ENCODE results near the gene SLC6A12.
A peak's percentile ranks its signal among the peaks of the same experiment; 100 is the strongest.

DNA sequence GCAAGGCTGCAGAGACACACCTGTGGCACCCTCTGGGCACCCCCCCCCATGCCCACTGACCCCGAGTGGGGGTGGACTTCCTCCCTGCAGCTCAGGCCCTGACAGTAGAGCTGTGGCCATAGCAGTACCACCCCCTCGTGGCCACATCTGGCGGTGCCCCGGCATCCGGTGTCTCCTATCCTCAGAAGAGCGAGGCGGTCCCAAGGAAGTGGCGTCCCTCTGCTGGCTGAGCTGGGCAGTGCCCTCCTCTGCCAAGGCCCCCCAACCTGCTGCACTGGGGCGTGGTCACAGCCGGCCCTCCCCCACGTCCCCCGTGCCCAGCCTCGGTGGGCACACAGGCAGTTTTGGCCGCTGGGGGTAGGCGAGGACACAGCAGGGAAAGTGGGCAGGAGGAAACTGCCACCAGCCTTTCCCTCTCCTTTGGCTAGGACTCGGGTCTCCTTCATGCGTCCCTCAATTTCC is 6.0 kb upstream of the SLC6A12 start:
- TF ChIP-seq, protein P1, sequence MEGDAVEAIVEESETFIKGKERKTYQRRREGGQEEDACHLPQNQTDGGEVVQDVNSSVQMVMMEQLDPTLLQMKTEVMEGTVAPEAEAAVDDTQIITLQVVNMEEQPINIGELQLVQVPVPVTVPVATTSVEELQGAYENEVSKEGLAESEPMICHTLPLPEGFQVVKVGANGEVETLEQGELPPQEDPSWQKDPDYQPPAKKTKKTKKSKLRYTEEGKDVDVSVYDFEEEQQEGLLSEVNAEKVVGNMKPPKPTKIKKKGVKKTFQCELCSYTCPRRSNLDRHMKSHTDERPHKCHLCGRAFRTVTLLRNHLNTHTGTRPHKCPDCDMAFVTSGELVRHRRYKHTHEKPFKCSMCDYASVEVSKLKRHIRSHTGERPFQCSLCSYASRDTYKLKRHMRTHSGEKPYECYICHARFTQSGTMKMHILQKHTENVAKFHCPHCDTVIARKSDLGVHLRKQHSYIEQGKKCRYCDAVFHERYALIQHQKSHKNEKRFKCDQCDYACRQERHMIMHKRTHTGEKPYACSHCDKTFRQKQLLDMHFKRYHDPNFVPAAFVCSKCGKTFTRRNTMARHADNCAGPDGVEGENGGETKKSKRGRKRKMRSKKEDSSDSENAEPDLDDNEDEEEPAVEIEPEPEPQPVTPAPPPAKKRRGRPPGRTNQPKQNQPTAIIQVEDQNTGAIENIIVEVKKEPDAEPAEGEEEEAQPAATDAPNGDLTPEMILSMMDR (IDR thresholded peaks at IDR 0.05), result peak; percentile 14 to 45 (median 24)
- no peak for TF ChIP-seq POLR2AphosphoS5 (IDR thresholded peaks at IDR 0.05)

Measured in esophagus muscularis mucosa (tissue), 3 donors.